GM23338 (cell line): ENCODE results near the gene NAAA. TPM values are rescaled to one million over a fixed set of nuclear protein-coding genes. Genes with fewer than 3 reads are reported as not detected.

Experiments
- ATAC-seq: fragments of 200-7000 bp; cut with Tn5 transposase; 3 replicates; pipeline ENCODE4 v1.9.1; 2020
- DNase-seq: peaks from one replicate; pipeline ENCODE4 v3.0.0-alpha.2; 2015; ENCODE audit warnings: low spot score
- H2AFZ ChIP-seq: fragments of 200-600 bp; sonication (generic); 2 replicates; pipeline ENCODE4 v1.8.0; 2016; ENCODE audit warnings: antibody characterized with exemption, mild to moderate bottlenecking, moderate library complexity
- H3F3A ChIP-seq: fragments of 200-600 bp; sonication (generic); replicated peaks from 2 replicates; pipeline ENCODE4 v1.8.0; 2017; ENCODE audit warnings: antibody characterized with exemption, mixed run types, low read depth
- H3K27ac ChIP-seq: fragments of 200-600 bp; sonication (generic); 2 replicates; pipeline ENCODE4 v1.6.1; 2016; ENCODE audit warnings: low read depth
- H3K27me3 ChIP-seq: fragments of 200-600 bp; sonication (generic); 2 replicates; pipeline ENCODE4 v1.8.0; 2016; ENCODE audit warnings: mild to moderate bottlenecking, mixed run types, moderate library complexity; ENCODE audit not compliant: insufficient read depth
- H3K36me3 ChIP-seq: fragments of 200-600 bp; sonication (generic); 2 replicates; pipeline ENCODE4 v1.8.0; 2016; ENCODE audit warnings: mild to moderate bottlenecking; ENCODE audit not compliant: insufficient read depth
- H3K4me1 ChIP-seq: fragments of 200-600 bp; sonication (generic); 2 replicates; pipeline ENCODE4 v1.8.0; 2016; ENCODE audit warnings: mild to moderate bottlenecking, moderate library complexity; ENCODE audit not compliant: insufficient read depth
- H3K4me2 ChIP-seq: fragments of 200-600 bp; sonication (generic); 2 replicates; pipeline ENCODE4 v1.7.1; 2017; ENCODE audit warnings: mixed run types
- H3K4me3 ChIP-seq: fragments of 200-600 bp; sonication (generic); 2 replicates; pipeline ENCODE4 v1.6.1; 2016; ENCODE audit warnings: mixed run types
- H3K79me2 ChIP-seq: fragments of 200-600 bp; sonication (generic); replicated peaks from 2 replicates; pipeline ENCODE4 v1.8.0; 2017; ENCODE audit warnings: mild to moderate bottlenecking; ENCODE audit not compliant: insufficient read depth
- H3K9me2 ChIP-seq: fragments of 200-600 bp; sonication (generic); 2 replicates; pipeline ENCODE4 v1.8.0; 2017; ENCODE audit not compliant: insufficient read depth
- H4K20me1 ChIP-seq: fragments of 200-600 bp; sonication (generic); replicated peaks from 2 replicates; pipeline ENCODE4 v1.8.0; 2017; ENCODE audit warnings: mild to moderate bottlenecking; ENCODE audit not compliant: insufficient read depth
- H3K27ac Mint-ChIP-seq: 2 replicates; pipeline ENCODE4 v1.8.0; 2020; ENCODE audit warnings: inconsistent platforms, mild to moderate bottlenecking, moderate library complexity, mixed read lengths
- H3K27me3 Mint-ChIP-seq: 3 replicates; pipeline ENCODE4 v1.8.0; 2022; ENCODE audit warnings: low read depth, mild to moderate bottlenecking, moderate library complexity, mixed read lengths, inconsistent platforms; ENCODE audit not compliant: insufficient read depth, poor library complexity
- H3K36me3 Mint-ChIP-seq: 3 replicates; pipeline ENCODE4 v1.8.0; 2021; ENCODE audit warnings: low read depth, mild to moderate bottlenecking, inconsistent platforms, moderate library complexity, mixed read lengths
- H3K4me1 Mint-ChIP-seq: 3 replicates; pipeline ENCODE4 v1.8.0; 2020; ENCODE audit warnings: mild to moderate bottlenecking, inconsistent platforms, mixed read lengths
- H3K4me3 Mint-ChIP-seq: 3 replicates; pipeline ENCODE4 v1.8.0; 2021; ENCODE audit warnings: moderate library complexity, mild to moderate bottlenecking, inconsistent platforms, mixed read lengths
- H3K9me3 Mint-ChIP-seq: 3 replicates; pipeline ENCODE4 v1.8.0; 2020; ENCODE audit warnings: moderate library complexity, mild to moderate bottlenecking, inconsistent platforms, mixed read lengths
- POLR2AphosphoS5 ChIP-seq: IDR thresholded peaks from 2 replicates; pipeline ENCODE4 v1.6.1; 2016; ENCODE audit warnings: antibody characterized with exemption, low read depth
- STAT1 ChIP-seq: IDR thresholded peaks from one replicate; pipeline ENCODE4 v1.6.1; 2016; ENCODE audit warnings: antibody characterized with exemption; ENCODE audit not compliant: unreplicated experiment
- ZNF331 ChIP-seq: fragments of 250-450 bp; sonication (Bioruptor Pico); IDR thresholded peaks from 2 replicates; pipeline ENCODE4 v1.5.0; 2020; ENCODE audit warnings: low read depth, mild to moderate bottlenecking, moderate library complexity
- polyA plus RNA-seq: library from polyadenylated mRNA; unstranded; fragments of >200 nt; fragmentation: Nextera tagmentation; extraction: Ambion mirVana; gene quantifications from 2 replicates; pipeline ENCODE4 v1.2.1, GENCODE V29; 2016
- total RNA-seq: library from RNA; depleted of rRNA; stranded (reverse); fragments of >200 nt; shearing (Covaris generic); gene quantifications from 2 replicates; pipeline ENCODE4 v1.2.3, GENCODE V29; 2014
- TF ChIP-seq, protein P1 (sequence below), 2 experiments: fragments of 200-600 bp in 1 of 2; sonication (generic) in 1 of 2; conservative IDR thresholded peaks; 2 replicates each; pipeline versions ENCODE4 v1.5.1 to v1.6.1; 2016 to 2017; ENCODE audit warnings: antibody characterized with exemption in 2 of 2, low read depth in 2 of 2, mild to moderate bottlenecking in 2 of 2, moderate library complexity in 1 of 2
- TF ChIP-seq, protein P2 (sequence below): fragments of 250-450 bp; sonication (Bioruptor Pico); IDR thresholded peaks from 2 replicates; pipeline ENCODE4 v1.5.0; 2020; ENCODE audit warnings: mild to moderate bottlenecking, moderate library complexity

NAAA gene
- total and polyA plus RNA-seq, 2 experiments from 2014 or later, result 13.2 to 36.6 TPM

DNA sequence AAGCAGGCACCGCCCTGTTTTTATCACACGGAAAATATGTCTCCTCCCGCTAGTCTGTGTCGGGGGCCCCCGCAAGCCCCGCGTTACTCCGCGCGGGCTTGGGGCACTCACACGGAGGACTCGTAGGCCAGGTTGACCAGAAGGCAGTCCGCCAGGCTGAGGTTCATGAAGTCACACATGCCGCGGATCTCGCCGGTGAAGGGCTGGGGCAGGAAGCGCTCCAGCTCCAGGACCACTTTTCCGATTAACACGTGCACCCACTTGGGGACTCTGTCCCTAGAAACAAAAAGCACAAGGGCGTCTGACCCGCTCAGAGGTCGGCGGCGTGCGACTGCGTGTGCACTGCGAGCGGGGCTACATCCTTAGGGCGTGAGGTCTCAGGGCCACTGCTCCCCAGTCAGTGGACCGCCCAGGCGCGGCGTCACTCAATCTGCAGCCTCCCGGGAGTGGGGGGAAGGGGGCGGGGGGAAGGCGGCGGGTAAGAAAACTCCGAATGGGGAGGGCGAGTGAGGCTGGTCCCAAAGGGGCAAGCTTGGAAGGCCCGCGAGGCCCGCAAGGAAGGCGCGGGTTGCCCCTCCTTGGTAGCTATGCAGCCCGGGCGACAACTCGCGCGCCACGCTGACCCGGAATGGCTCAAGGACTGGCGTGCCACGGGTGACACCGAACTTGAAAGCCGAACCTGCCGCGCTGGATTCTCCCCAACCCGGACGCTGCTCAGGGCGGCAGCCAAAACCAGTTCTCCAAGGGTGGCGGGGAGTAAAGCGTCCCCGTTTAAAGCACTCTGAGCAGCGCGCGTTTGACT, 722 bp downstream of the NAAA start:
- ATAC-seq, result peak; percentile 75
- Mint-ChIP-seq H3K9me3 (no peaks in the 10 kb centered on the region), H3K4me3 (peak overlapping the region; percentile 92), H3K27me3 (peaks cover 12% of the 10 kb centered on the region), H3K36me3 (0 out of 3 replicates have a peak, but pooled peaks cover 3% of the 10 kb centered on the region), H3K27ac (no peak overlapping the region), H3K4me1 (peaks cover 24% of the 10 kb centered on the region)
- Histone ChIP-seq H3K79me2 (no peaks in the 10 kb centered on the region), H4K20me1 (no peaks in the 10 kb centered on the region; the same call in 1 of the 2 replicates), H3K9me2 (no peaks in the 10 kb centered on the region), H3F3A (peaks cover 13% of the 10 kb centered on the region; the same call in 1 of the 2 replicates), H3K27me3 (no peaks in the 10 kb centered on the region), H3K36me3 (no peaks in the 10 kb centered on the region), H3K4me2 (peak overlapping the region; percentile 96), H3K4me3 (peak overlapping the region; percentile 93), H2AFZ (peak overlapping the region; percentile 99), H3K27ac (no peak overlapping the region), H3K4me1 (peaks cover 20% of the 10 kb centered on the region; the same call in 1 of the 2 replicates)
- DNase-seq, result peak; percentile 84
- peak; percentile 79 for TF ChIP-seq POLR2AphosphoS5
- TF ChIP-seq STAT1, result no peak

GRCh38 chr4:75935628-75936027, 5.2 kb downstream of the NAAA start:
- H3K4me1 Mint-ChIP-seq, result peaks cover 9% of the 10 kb centered on the region
- ATAC-seq, result no peak

More at GRCh38 chr4:75935628-75936027, 5.2 kb downstream of the NAAA start:
- Mint-ChIP-seq H3K27me3 (peaks cover 7% of the 10 kb centered on the region), H3K36me3 (0 out of 3 replicates have a peak, but pooled peaks cover 3% of the 10 kb centered on the region), H3K27ac (no peak overlapping the region), H3K9me3 (no peaks in the 10 kb centered on the region), H3K4me3 (no peak overlapping the region)
- H3K79me2 ChIP-seq, result no peaks in the 10 kb centered on the region
- H3K4me3 ChIP-seq, result no peak overlapping the region
- no peak for DNase-seq
- H3K27ac ChIP-seq, result no peak overlapping the region
- H3K27me3 ChIP-seq, result no peaks in the 10 kb centered on the region
- TF ChIP-seq STAT1 (no peak), ZNF331 (CRISPR knock-in tag) (no peak)
- TF ChIP-seq, protein P1, sequence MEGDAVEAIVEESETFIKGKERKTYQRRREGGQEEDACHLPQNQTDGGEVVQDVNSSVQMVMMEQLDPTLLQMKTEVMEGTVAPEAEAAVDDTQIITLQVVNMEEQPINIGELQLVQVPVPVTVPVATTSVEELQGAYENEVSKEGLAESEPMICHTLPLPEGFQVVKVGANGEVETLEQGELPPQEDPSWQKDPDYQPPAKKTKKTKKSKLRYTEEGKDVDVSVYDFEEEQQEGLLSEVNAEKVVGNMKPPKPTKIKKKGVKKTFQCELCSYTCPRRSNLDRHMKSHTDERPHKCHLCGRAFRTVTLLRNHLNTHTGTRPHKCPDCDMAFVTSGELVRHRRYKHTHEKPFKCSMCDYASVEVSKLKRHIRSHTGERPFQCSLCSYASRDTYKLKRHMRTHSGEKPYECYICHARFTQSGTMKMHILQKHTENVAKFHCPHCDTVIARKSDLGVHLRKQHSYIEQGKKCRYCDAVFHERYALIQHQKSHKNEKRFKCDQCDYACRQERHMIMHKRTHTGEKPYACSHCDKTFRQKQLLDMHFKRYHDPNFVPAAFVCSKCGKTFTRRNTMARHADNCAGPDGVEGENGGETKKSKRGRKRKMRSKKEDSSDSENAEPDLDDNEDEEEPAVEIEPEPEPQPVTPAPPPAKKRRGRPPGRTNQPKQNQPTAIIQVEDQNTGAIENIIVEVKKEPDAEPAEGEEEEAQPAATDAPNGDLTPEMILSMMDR (conservative IDR thresholded peaks at IDR 0.05; ENCODE audit: low read depth in 2 of 2), result no peak
- TF ChIP-seq, protein P2, sequence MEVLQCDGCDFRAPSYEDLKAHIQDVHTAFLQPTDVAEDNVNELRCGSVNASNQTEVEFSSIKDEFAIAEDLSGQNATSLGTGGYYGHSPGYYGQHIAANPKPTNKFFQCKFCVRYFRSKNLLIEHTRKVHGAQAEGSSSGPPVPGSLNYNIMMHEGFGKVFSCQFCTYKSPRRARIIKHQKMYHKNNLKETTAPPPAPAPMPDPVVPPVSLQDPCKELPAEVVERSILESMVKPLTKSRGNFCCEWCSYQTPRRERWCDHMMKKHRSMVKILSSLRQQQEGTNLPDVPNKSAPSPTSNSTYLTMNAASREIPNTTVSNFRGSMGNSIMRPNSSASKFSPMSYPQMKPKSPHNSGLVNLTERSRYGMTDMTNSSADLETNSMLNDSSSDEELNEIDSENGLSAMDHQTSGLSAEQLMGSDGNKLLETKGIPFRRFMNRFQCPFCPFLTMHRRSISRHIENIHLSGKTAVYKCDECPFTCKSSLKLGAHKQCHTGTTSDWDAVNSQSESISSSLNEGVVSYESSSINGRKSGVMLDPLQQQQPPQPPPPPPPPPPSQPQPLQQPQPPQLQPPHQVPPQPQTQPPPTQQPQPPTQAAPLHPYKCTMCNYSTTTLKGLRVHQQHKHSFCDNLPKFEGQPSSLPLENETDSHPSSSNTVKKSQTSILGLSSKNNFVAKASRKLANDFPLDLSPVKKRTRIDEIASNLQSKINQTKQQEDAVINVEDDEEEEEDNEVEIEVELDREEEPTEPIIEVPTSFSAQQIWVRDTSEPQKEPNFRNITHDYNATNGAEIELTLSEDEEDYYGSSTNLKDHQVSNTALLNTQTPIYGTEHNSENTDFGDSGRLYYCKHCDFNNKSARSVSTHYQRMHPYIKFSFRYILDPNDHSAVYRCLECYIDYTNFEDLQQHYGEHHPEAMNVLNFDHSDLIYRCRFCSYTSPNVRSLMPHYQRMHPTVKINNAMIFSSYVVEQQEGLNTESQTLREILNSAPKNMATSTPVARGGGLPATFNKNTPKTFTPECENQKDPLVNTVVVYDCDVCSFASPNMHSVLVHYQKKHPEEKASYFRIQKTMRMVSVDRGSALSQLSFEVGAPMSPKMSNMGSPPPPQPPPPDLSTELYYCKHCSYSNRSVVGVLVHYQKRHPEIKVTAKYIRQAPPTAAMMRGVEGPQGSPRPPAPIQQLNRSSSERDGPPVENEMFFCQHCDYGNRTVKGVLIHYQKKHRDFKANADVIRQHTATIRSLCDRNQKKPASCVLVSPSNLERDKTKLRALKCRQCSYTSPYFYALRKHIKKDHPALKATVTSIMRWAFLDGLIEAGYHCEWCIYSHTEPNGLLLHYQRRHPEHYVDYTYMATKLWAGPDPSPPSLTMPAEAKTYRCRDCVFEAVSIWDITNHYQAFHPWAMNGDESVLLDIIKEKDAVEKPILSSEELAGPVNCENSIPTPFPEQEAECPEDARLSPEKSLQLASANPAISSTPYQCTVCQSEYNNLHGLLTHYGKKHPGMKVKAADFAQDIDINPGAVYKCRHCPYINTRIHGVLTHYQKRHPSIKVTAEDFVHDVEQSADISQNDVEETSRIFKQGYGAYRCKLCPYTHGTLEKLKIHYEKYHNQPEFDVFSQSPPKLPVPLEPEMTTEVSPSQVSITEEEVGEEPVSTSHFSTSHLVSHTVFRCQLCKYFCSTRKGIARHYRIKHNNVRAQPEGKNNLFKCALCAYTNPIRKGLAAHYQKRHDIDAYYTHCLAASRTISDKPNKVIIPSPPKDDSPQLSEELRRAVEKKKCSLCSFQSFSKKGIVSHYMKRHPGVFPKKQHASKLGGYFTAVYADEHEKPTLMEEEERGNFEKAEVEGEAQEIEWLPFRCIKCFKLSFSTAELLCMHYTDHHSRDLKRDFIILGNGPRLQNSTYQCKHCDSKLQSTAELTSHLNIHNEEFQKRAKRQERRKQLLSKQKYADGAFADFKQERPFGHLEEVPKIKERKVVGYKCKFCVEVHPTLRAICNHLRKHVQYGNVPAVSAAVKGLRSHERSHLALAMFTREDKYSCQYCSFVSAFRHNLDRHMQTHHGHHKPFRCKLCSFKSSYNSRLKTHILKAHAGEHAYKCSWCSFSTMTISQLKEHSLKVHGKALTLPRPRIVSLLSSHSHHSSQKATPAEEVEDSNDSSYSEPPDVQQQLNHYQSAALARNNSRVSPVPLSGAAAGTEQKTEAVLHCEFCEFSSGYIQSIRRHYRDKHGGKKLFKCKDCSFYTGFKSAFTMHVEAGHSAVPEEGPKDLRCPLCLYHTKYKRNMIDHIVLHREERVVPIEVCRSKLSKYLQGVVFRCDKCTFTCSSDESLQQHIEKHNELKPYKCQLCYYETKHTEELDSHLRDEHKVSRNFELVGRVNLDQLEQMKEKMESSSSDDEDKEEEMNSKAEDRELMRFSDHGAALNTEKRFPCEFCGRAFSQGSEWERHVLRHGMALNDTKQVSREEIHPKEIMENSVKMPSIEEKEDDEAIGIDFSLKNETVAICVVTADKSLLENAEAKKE, result no peak
- no peaks in the 10 kb centered on the region for H3K9me2 ChIP-seq
- no peaks in the 10 kb centered on the region for H3K36me3 ChIP-seq
- no peaks in the 10 kb centered on the region; the same call in 1 of the 2 replicates for H4K20me1 ChIP-seq
- no peak overlapping the region for H2AFZ ChIP-seq
- H3K4me2 ChIP-seq, result no peak overlapping the region
- H3K4me1 ChIP-seq, result peaks cover 10% of the 10 kb centered on the region; the same call in 1 of the 2 replicates
- H3F3A ChIP-seq, result peaks cover 5% of the 10 kb centered on the region; the same call in 1 of the 2 replicates
